ENCODE measurements around the gene CHD3.
A peak's percentile ranks its signal among the peaks of the same experiment; 100 is the strongest.

The CHD3 gene

GRCh38 chr17:7882068-7882467 lies 6.5 kb upstream of the CHD3 start:
- no peak for DNase-seq (ENCODE audit: low spot score)
- in situ Hi-C loops (cut with MboI; ENCODE audit: low pct_unique_long_range_greater_than_20kb, low sequenced_read_pairs, unreplicated experiment) = no loop called here
- no peak for TF ChIP-seq CTCF (IDR thresholded peaks at IDR 0.05; ENCODE audit: extremely low read depth, insufficient read depth, missing control alignments)

- no peak for TF ChIP-seq CTCF (IDR thresholded peaks at IDR 0.05; ENCODE audit: extremely low read depth, insufficient read depth, missing control alignments)
- in situ Hi-C loops (cut with MboI; ENCODE audit: low pct_unique_long_range_greater_than_20kb, low sequenced_read_pairs, unreplicated experiment) = no loop called here
- no peak for DNase-seq (ENCODE audit: low spot score)
Observed at GRCh38 chr17:7882629-7883028, 6.0 kb upstream of the CHD3 start.

- no peak for TF ChIP-seq CTCF (IDR thresholded peaks at IDR 0.05; ENCODE audit: extremely low read depth, insufficient read depth, missing control alignments)
- in situ Hi-C loops (cut with MboI; ENCODE audit: low pct_unique_long_range_greater_than_20kb, low sequenced_read_pairs, unreplicated experiment) = no loop called here
- DNase-seq (ENCODE audit: low spot score) = peak; percentile 73
Observed at GRCh38 chr17:7883781-7884386, 4.7 kb upstream of the CHD3 start.

GRCh38 chr17:7884581-7885366 lies 3.8 kb upstream of the CHD3 start:
- no peak for TF ChIP-seq CTCF (IDR thresholded peaks at IDR 0.05; ENCODE audit: extremely low read depth, insufficient read depth, missing control alignments)

GRCh38 chr17:7885367-7886226 lies 3.0 kb upstream of the CHD3 start:
- DNase-seq (ENCODE audit: low spot score) = peak; percentile 83
- in situ Hi-C loops (cut with MboI; ENCODE audit: low pct_unique_long_range_greater_than_20kb, low sequenced_read_pairs, unreplicated experiment) = no loop called here

More at GRCh38 chr17:7884581-7885366, 3.8 kb upstream of the CHD3 start:
- in situ Hi-C loops (cut with MboI; ENCODE audit: low pct_unique_long_range_greater_than_20kb, low sequenced_read_pairs, unreplicated experiment) = no loop called here
- peak; percentile 46 for DNase-seq (ENCODE audit: low spot score)

More at GRCh38 chr17:7885367-7886226, 3.0 kb upstream of the CHD3 start:
- no peak for TF ChIP-seq CTCF (IDR thresholded peaks at IDR 0.05; ENCODE audit: extremely low read depth, insufficient read depth, missing control alignments)
